Right atrium auricular region (tissue), 2 donors: ENCODE results near the gene COL11A2. TPM values are rescaled to one million over a fixed set of nuclear protein-coding genes. Genes with fewer than 3 reads are reported as not detected.

Experiments
- DNase-seq: peaks from one replicate; pipeline ENCODE4 v3.0.0-alpha.2; 2019; ENCODE audit warnings: low spot score
- H3K27ac ChIP-seq, 2 donors: fragments of 200-600 bp; sonication (generic); 1 replicate in 1 of 2; 2 replicates in 1 of 2; pipeline ENCODE4 v1.5.1; 2016 to 2019
- H3K27me3 ChIP-seq, 2 donors: fragments of 200-600 bp; sonication (generic); one replicate each; pipeline versions ENCODE4 v1.5.1 to v1.6.0; 2017 to 2019
- H3K36me3 ChIP-seq: fragments of 200-600 bp; sonication (generic); one replicate; pipeline ENCODE4 v1.5.1; 2016
- H3K4me1 ChIP-seq, 2 donors: fragments of 200-600 bp; sonication (generic); one replicate each; pipeline versions ENCODE4 v1.5.1 to v1.6.0; 2017 to 2019
- H3K4me3 ChIP-seq, 2 donors: fragments of 200-600 bp; sonication (generic); 1 replicate in 1 of 2; 2 replicates in 1 of 2; pipeline ENCODE4 v1.5.1; 2017 to 2019; ENCODE audit warnings: mild to moderate bottlenecking in 1 of 2, moderate library complexity in 1 of 2
- H3K9me3 ChIP-seq, 2 donors: fragments of 200-600 bp; sonication (generic); one replicate each; pipeline ENCODE4 v1.5.1; 2019
- microRNA counts, 2 donors: library from miRNA; unstranded; fragments of <30 nt; microRNA quantifications; one replicate each; lab custom pipeline; 2016 to 2017
- microRNA-seq, 2 donors: library from miRNA; unstranded; fragments of <30 nt; microRNA quantifications; one replicate each; pipeline ENCODE4, GENCODE V29; 2016 to 2017; ENCODE audit warnings: borderline number of aligned reads in 2 of 2, borderline replicate concordance in 1 of 2
- total RNA-seq, 2 donors: library from RNA; depleted of rRNA; stranded (reverse); fragments of >200 nt; gene quantifications; one replicate each; pipeline ENCODE4 v1.1.0, GENCODE V29; 2016
- TF ChIP-seq, protein P1 (sequence below), 2 donors: fragments of 200-600 bp; sonication (generic); IDR thresholded peaks; one replicate each; pipeline ENCODE4 v1.5.1; 2019; ENCODE audit warnings: antibody characterized with exemption in 2 of 2

The COL11A2 gene
- total RNA-seq, 2 donors from 2014 or later, result 0.63 to 1.5 TPM

DNA sequence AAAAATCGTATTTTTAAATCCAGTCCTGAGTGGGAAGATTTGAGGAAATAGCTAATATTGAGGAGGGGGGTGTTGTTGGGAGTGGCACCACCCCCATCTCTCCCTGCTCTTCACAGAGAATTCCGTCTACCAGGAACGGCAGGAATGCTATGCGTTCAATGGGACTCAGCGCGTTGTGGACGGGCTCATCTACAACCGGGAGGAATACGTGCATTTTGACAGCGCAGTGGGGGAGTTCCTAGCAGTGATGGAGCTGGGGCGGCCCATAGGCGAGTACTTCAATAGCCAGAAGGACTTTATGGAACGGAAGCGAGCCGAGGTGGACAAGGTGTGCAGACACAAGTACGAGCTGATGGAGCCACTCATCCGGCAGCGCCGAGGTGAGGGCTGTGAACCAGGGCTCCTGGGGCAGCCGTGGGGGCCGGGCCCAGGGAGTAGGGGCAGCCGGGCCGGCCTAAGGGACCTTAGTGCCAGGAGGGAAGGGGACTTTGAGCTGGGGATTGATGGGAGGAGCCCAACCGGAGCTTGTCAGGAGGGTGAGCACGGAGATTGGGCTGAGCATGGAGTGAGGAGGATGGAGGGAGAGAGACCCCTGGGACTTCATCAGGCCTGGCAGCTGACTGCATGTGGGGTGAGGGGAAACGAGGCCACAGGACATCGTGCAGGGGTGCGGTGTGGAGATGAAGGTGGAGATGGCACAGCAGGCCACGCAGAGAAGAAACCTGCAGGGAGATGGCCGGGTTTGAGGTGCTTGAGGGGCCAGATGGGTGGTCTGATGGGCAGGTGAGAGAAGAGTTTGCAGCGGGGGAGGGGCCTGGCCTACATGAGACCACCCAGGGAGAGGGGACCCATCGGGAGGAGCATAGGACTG lies 75.2 kb downstream of the COL11A2 start:
- Histone ChIP-seq H3K9me3 (no peaks in the 10 kb centered on the region), H3K36me3 (no peaks in the 10 kb centered on the region), H3K27me3 (peaks cover 10 to 22% of the 10 kb centered on the region in 2 donors), H3K4me3 (no peak overlapping the region), H3K27ac (no peak overlapping the region), H3K4me1 (peaks cover 0 to 10% of the 10 kb centered on the region in 2 donors)
- no peak for DNase-seq
- TF ChIP-seq, protein P1, sequence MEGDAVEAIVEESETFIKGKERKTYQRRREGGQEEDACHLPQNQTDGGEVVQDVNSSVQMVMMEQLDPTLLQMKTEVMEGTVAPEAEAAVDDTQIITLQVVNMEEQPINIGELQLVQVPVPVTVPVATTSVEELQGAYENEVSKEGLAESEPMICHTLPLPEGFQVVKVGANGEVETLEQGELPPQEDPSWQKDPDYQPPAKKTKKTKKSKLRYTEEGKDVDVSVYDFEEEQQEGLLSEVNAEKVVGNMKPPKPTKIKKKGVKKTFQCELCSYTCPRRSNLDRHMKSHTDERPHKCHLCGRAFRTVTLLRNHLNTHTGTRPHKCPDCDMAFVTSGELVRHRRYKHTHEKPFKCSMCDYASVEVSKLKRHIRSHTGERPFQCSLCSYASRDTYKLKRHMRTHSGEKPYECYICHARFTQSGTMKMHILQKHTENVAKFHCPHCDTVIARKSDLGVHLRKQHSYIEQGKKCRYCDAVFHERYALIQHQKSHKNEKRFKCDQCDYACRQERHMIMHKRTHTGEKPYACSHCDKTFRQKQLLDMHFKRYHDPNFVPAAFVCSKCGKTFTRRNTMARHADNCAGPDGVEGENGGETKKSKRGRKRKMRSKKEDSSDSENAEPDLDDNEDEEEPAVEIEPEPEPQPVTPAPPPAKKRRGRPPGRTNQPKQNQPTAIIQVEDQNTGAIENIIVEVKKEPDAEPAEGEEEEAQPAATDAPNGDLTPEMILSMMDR (IDR thresholded peaks at IDR 0.05), result no peak

DNA sequence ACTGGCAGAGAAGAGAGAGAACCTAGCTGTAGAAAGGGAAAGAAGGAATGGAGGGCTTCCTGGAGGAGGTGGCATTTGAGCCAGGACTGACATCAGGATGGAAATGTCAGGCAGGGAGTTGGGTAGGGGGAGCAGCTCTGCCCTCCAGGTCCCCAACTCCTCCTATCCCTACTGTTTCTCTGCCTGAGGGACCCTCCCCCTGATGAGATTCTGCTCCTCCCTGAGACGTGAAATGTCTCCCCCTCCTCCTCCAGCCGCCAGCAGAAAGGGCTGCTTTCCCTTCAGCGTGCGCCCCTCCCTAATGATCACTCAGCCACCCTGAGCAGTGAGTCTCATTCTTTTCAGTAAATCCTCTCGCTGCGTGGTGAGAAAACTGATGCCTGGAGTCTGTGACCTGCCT lies 75.8 kb downstream of the COL11A2 start:
- no peak overlapping the region for H3K27ac ChIP-seq
- H3K4me1 ChIP-seq, result peaks cover 0 to 10% of the 10 kb centered on the region in 2 donors
- no peak for DNase-seq
- H3K9me3 ChIP-seq, result no peaks in the 10 kb centered on the region
- H3K27me3 ChIP-seq, result peaks cover 10 to 22% of the 10 kb centered on the region in 2 donors
- H3K4me3 ChIP-seq, result no peak overlapping the region
- no peaks in the 10 kb centered on the region for H3K36me3 ChIP-seq
- TF ChIP-seq, protein P1 (IDR thresholded peaks at IDR 0.05), result no peak

DNA sequence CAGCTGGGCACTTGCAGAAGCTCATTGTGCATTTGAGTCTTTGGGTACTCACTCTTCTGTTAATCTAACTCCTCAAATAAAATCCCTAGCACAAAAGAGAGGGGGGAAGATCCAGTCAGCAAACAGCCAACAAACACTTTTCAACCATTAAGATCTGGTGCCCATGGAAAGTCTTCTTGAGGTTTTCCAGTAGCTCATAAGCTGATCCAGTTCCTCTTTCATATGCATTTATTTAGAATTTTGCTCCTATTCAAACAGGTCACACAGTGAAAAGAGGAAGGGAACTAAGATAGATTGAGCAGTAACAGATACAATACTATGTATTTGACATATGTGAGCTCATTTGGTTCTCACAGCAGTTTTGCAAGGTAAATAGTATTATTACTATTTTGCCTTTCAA lies 77.9 kb downstream of the COL11A2 start:
- H3K27me3 ChIP-seq, result peaks cover 10 to 22% of the 10 kb centered on the region in 2 donors
- H3K36me3 ChIP-seq, result no peaks in the 10 kb centered on the region
- H3K4me1 ChIP-seq, result peaks cover 0 to 10% of the 10 kb centered on the region in 2 donors
- TF ChIP-seq, protein P1 (IDR thresholded peaks at IDR 0.05), result no peak
- no peak overlapping the region for H3K27ac ChIP-seq
- no peak overlapping the region for H3K4me3 ChIP-seq
- DNase-seq, result no peak
- H3K9me3 ChIP-seq, result no peaks in the 10 kb centered on the region

DNA sequence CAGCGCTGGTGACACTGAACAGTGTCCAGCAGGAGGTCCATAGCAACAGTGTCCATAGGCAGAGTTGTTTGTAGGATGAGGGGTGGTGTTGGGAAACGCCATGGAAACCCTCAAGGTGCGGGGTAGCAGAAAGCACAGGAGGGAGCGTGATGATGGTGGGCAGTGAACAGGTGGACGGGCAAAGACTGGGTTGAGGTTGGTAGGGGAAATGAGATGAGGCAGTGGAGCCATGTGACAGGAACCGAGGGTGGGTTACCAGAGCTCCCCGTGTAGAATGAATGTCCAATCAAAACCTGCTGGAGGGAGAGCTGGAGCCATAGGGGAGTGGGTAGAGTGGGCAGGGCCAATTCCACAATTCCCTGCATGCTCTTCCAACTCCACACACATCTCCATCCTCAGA lies 78.5 kb downstream of the COL11A2 start:
- Histone ChIP-seq H3K27me3 (peaks cover 10 to 22% of the 10 kb centered on the region in 2 donors), H3K36me3 (no peaks in the 10 kb centered on the region), H3K9me3 (no peaks in the 10 kb centered on the region), H3K4me3 (no peak overlapping the region), H3K4me1 (peaks cover 0 to 10% of the 10 kb centered on the region in 2 donors), H3K27ac (no peak overlapping the region)
- TF ChIP-seq, protein P1 (IDR thresholded peaks at IDR 0.05), result no peak
- no peak for DNase-seq

MicroRNAs within 50 kb of the gene (microRNA counts, 767-probe panel; counts per million panel counts)
- 0 to 496 counts per million in 2 donors for microRNA hsa-miR-219-1-3p (lab: Ali Mortazavi, UCI)
- 0 to 31.0 counts per million in 2 donors for microRNA hsa-miR-219-5p (lab: Ali Mortazavi, UCI)

Small RNA genes within 50 kb of the gene (microRNA-seq; reads per million reads assigned to microRNA genes)
- 0 to 0.71 reads per million in 2 donors for gene MIR219A1

Other genes starting within 250 kb of the COL11A2 start
- gene HLA-DMA, start 239.4 kb downstream of the COL11A2 start, total RNA-seq, result 10 to 100 TPM in 1 of 2 donors, 1 to 10 TPM in 1; 9.2 to 15.4 TPM
- 10 to 100 TPM; 56.9 to 91.1 TPM for gene BRD2, start 223.9 kb downstream of the COL11A2 start, total RNA-seq
- 10 to 100 TPM in 1 of 2 donors, 1 to 10 TPM in 1; 2.6 to 15.6 TPM for gene HLA-DOA, start 182.9 kb downstream of the COL11A2 start, total RNA-seq
- gene HLA-DPA1, start 118.8 kb downstream of the COL11A2 start, total RNA-seq, result 10 to 100 TPM; 13.1 to 60.5 TPM
- gene HLA-DPB1, start 116.5 kb downstream of the COL11A2 start, total RNA-seq, result 10 to 100 TPM; 22.0 to 76.7 TPM
- 10 to 100 TPM; 17.1 to 17.4 TPM for gene RXRB, start 8.2 kb upstream of the COL11A2 start, total RNA-seq
- gene SLC39A7, start 8.4 kb upstream of the COL11A2 start, total RNA-seq, result 10 to 100 TPM; 67.0 to 70.0 TPM
- 10 to 100 TPM; 10.3 to 31.4 TPM for gene HSD17B8, start 12.2 kb upstream of the COL11A2 start, total RNA-seq
- gene RING1, start 16.0 kb upstream of the COL11A2 start, total RNA-seq, result 10 to 100 TPM in 1 of 2 donors, 1 to 10 TPM in 1; 7.5 to 13.9 TPM
- 10 to 100 TPM; 19.0 to 31.7 TPM for gene VPS52, start 79.4 kb upstream of the COL11A2 start, total RNA-seq
- gene RPS18, start 79.6 kb upstream of the COL11A2 start, total RNA-seq, result 1,000 to 10,000 TPM; 1,188 to 1,719 TPM
- gene B3GALT4, start 84.7 kb upstream of the COL11A2 start, total RNA-seq, result 10 to 100 TPM in 1 of 2 donors, 1 to 10 TPM in 1; 9.4 to 12.1 TPM
- gene WDR46, start 96.8 kb upstream of the COL11A2 start, total RNA-seq, result 10 to 100 TPM; 22.5 to 30.9 TPM
- gene PFDN6, start 97.1 kb upstream of the COL11A2 start, total RNA-seq, result 10 to 100 TPM; 23.4 to 29.5 TPM
- gene RGL2, start 106.5 kb upstream of the COL11A2 start, total RNA-seq, result 10 to 100 TPM; 23.0 to 36.9 TPM
- 100 to 1,000 TPM in 1 of 2 donors, 10 to 100 TPM in 1; 80.0 to 103 TPM for gene TAPBP, start 121.6 kb upstream of the COL11A2 start, total RNA-seq
- gene ZBTB22, start 125.3 kb upstream of the COL11A2 start, total RNA-seq, result 10 to 100 TPM; 11.9 to 18.9 TPM
- gene DAXX, start 130.5 kb upstream of the COL11A2 start, total RNA-seq, result 10 to 100 TPM; 22.6 to 31.8 TPM
- gene KIFC1, start 199.4 kb upstream of the COL11A2 start, total RNA-seq, result 1 to 10 TPM in 1 of 2 donors, under 1 TPM in 1; 0.59 to 1.6 TPM
- 10 to 100 TPM; 51.8 to 69.8 TPM for gene PHF1, start 218.5 kb upstream of the COL11A2 start, total RNA-seq
- 100 to 1,000 TPM; 118 to 119 TPM for gene CUTA, start 225.6 kb upstream of the COL11A2 start, total RNA-seq
- gene SYNGAP1, start 227.6 kb upstream of the COL11A2 start, total RNA-seq, result 10 to 100 TPM in 1 of 2 donors, 1 to 10 TPM in 1; 3.6 to 10.1 TPM